ENCODE measurements around the gene CKM.
"Not testable (repeated sequence)": the region's sequence is repeated elsewhere in the genome, so short reads cannot be mapped to it uniquely, and the experiment has no call there.

Gene CKM

DNA sequence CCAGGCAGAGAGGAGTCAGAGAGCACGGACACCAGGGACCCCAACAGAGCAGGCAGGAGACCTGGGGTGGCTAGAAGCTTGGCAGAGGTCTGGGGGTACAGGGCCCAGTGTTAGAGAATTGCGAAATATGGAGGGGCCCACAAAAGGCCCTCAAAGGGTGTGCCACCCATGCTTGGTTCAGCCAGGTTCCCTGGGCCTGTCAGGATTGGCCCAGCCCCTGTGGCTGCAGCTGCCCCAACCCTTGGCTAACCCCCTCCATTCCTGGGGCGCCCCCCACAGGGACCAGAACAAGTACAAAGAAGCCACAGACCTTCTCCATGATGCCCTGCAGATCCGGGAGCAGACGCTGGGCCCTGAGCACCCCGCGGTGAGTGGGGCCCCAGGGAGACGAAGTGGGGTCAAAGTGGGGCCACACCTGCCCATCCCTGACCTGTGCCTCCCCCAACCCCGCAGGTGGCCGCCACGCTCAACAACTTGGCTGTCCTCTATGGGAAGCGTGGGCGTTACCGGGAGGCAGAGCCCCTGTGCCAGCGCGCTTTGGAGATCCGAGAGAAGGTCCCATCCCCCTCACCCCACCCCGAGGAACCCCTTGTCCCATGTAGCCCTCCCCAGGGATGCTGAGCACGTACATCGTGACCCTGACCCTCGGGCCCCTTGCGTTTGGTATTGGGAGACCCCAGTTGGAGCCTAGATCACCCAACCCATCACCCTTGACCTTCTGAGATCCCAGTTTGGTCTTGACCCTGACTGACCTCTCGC is 25.9 kb upstream of the CKM start:
- no peak for DNase-seq

DNA sequence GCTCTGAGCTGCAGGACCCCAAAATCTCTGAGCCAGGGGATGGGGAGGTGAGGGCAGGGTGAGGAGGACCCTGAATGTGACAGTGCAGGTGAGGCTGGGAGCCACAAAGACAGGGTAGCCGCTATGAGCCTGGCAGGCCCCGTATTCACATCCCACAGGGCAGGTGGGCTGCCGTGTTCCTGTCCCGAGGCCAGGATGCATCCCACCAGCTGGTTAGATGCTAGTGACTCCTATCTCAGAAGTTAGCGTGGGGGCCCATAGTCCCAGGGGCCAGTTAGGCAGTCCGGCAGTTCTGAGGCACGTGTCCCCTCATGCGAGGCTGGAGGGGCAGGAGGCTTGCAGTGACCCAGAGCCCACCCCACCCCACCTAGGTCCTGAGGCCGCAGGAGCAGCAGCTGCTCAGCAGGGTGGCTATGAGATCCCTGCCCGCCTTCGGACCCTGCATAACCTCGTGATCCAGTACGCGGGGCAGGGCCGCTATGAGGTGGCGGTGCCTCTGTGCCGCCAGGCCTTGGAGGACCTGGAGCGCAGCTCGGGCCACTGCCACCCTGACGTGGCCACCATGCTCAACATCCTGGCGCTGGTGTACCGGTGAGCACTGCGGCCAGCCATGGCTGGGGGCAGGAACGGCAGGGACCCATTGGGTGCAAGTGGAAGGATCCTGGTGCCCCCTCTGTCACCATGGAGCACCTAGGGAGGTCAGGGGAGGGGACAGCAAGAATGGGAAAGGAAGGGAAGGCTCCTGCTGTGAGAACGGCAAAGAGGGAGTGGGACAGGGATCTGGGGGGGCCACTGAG is 25.1 kb upstream of the CKM start:
- DNase-seq, result no peak

DNA sequence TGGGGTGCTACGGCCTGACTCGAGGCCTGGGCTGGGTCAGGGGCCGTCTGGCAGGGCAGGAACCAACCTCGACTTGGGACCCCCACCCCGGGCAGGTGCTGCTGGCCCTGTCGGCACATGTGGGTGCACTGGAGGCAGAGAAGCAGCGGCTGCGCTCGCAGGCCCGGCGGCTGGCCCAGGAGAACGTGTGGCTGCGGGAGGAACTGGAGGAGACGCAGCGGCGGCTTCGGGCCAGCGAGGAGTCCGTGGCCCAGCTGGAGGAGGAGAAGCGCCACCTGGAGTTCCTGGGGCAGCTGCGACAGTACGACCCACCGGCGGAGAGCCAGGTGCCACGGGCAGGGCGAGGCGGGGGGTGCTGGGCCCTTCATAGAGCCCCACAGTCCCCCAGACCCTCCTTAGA is 23.8 kb upstream of the CKM start:
- DNase-seq, result no peak

DNA sequence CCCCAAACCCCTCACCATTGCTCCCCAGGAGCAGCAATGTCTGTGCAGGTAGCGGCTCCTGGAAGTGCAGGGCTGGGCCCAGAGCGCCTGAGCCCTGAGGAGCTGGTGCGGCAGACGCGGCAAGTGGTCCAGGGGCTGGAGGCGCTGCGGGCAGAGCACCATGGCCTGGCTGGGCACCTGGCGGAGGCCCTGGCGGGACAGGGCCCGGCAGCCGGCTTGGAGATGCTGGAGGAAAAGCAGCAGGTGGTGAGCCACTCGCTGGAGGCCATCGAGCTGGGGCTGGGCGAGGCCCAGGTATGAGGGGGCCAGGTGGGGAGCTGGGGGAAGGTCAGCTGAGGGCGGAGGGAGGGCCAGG is 22.8 kb upstream of the CKM start:
- no peak for DNase-seq

DNA sequence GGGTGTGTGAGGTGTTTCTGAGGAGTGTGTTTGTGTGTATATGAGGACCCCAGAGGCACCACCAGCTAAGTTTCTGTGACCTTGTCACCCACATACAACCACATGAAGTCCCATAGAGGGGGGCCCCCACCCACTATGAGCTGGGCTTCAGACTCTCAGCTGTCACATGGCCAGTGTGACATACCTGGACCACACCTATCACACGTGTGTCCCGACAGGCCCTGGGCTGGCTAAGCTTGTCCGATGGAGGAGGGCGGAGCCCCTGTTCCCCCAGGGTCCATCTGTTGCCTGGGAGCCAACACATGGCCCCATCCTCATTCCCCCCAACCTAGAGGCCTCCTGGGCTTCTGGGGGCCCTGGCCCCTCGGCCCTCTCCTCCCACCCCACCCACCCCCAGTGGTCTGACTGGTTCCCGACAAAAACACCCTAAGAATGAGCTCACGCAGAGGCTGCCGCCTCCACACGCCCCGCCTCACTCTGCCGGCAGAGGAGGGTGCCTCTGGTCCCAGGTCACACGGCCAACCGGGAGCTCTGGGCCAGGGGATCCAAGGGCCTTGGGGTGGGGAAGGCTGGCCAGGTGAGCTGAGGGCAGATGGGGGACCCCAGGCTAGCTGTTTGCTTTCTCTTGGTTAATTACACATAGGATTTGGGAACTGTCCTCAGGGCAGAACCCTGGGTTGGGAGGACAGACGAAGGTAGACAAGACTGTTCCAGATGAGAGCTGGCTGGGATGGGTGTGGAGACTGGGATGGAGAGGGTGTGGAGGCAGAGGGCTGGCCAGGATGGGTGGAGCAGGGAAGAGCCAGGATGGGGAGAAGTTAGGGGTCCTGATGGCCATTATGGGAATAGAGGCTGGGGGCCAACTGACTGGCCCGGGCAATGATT is 22.2 kb upstream of the CKM start:
- no peak for DNase-seq

DNA sequence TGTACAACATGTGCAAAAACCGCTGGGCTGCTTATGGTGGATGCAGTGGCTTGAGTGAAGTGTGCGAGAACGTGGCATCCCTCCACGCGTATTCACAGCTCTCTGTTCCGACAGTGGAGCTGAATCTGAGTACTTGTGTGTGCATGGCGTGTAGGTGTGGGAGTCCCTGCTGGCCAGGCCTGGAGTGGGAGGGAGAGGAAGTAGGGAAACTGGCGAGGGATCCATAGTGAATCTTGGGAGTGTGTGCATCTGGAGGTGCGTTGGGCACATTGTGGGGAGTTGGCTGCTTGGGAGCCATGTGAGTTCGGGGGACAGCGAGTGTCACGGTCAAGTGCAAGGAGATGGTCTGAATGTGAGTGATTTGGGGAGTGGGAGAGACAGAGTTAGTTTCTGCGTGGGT is 20.2 kb upstream of the CKM start:
- no peak for DNase-seq

DNA sequence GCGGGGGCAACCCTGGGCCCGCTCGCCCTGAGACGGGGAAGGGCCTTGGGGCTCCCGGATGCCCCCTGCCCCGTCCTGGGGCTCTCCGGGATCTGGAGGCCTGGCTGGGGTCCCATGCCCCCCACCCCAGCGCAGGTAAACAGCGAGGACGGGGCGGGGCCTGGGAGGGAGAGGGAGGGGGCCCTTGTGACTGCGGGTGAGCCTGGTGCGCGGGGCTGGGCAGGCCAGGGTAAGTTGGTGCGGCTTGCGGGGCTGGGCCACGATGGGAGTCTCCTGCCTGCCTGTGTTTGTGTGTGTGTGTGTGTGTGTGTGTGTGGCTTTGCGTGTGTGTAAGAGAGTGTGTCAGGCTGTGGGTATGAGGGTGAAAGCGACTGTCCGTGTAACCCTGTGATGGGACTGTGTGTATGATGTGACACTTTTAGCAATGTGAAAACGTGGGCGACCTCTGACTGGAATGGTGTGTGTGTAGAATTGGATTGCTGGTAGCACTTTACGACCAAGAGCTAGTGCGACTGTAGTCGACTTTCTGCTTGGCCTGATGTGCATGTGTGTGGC is 18.3 kb upstream of the CKM start:
- DNase-seq, result no peak

DNA sequence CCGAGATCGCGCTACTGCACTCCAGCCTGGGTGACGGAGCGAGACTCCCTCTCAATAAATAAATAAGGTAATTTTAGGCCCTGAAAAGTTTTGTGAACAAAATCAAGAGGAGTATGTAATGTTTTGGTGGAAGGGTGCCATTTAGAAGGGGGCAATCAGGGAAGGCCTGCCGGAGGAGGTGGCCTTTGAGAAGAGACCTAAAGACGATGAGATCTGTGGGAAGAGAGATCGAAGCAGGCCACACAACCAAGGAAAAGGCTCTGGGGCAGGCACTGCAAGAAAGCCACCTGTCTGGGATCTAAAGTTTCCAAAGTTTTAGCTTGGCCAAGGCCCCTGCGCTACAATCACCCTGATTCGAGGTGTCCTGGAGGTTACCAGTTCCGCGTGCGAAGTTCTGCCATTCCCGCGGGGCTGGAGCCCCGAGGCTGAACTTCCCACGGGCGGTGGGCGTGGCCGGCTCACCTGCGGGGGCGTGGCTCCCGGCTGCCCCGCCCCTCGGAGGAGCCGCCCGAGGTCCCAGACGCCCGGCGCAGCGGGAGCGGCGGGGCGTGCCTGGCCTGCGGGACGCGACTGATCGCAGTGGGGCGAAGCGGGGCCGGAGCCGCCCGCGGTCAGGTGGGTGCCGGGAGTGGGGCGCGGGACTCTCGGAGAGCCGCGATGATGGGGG is 17.7 kb upstream of the CKM start, which contains the start of gene KLC3:
KLC3 (plus strand) TSS at position 519 of the 667 bp plus-strand sequence. CDS start 4,792 bp downstream, outside the sequence.
- no peak for DNase-seq

DNA sequence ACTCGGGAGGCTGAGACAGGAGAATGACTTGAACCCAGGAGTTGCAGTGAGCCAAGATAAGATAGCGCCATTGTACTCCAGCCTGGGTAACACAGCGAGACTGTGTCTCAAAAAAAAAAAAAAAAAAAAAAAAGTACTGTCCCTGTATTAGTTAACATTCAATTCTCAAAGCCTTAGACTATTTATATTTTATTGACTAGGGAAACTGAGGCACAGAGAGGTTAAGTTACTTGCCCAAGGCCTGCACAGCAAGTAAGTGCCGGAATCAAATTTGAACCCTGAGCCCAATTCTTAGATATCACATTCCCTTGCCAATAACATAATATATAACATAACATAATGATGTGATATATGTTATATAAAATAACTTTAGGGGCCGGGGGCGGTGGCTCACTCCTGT is 17.0 kb upstream of the CKM start:
- no peak for DNase-seq

DNA sequence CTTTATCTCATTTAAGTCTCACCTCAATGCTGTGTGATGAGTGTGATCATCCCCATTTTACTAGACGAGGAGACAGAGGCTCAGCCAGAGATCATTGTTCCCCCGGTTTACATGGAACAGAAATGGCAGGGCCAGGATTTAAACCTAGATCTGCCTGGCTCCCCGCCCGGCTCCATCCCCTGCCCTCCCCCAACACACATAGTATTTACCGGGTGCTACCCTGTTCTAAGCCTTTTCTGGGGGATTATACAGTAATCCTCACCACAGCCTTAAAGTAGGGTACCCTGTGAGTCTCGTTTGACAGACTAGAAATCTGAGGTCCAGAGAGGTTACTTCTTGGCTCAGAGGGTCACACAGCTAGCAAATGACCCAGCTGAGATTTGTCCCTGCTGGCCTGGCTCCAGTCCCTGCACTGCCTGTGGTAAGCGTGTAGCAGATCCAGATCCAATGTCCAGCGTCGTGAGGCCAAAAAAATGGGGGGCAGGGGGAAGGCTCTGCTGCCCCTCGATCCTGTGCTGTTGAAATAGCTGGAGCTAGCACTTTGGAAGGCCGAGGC is 14.1 kb upstream of the CKM start:
- DNase-seq, result no peak

DNA sequence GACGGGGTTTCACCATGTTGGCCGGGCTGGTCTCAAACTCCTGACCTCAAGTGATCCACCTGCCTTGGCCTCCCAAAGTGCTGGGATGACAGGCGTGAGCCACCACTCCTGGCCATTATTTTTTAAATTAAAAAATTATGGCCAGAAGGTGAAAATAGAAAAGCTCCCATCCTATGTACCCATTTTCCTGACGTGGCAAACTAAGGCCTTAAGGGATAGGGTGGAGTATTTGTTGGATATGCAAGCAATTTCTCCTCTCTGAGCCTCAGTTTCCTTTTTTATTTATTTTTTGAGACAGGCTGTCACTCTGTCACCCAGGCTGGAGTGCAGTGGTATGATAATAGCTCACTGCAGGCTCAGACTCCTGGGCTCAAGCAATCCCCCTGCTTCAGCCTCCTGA is 12.2 kb upstream of the CKM start:
- not testable (repeated sequence) for DNase-seq

DNA sequence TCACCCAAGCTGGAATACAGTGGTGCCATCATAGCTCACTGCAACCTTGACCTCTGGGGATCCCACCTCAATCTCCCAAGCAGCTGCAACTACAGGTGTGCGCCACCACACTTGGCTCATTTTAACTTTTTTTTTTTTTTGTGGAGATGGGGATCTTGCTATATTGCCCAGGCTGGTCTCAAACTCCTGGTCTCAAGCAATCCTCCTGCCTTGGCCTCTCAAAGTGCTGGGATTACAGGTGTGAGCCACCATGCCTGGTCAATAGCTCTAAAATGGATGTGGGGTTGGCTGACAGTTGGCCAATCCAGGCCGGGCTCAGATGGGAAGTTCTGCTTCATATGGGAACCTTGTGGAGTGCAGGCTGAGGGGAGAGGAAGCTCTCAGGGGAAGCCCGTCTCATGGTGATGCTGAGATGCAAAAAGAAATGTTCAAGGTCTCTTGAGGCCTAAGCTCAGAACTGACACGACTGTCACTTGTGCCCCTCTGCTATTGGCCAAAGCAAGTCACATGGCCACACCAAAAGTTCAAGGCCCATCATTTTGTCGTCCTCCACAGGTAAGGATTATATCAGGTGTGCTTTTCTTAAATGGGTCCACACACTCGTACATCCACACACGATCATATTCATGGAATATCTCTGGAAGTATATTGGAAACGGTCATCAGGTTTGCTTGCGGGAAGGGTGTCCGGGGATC is 11.1 kb upstream of the CKM start:
- DNase-seq, result no peak

DNA sequence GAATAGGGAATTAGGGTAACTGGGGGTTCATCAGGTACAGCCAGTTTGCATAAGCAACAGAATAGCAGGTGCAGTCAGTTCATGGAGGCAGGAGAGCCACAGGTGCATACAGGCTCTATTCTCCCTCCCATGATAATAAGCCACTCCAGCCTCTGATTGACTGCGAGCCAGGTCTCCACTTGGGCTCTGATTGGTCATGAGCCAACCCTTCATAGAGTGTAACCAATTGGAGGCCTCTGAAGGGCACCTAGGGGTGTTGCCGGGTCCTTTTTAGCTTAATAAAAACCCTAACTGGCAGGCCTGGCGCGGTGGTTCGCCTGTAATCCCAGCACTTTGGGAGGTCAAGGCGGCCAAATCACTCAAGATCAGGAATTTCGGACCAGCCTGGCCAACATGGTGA is 8.7 kb upstream of the CKM start:
- DNase-seq, result no peak

DNA sequence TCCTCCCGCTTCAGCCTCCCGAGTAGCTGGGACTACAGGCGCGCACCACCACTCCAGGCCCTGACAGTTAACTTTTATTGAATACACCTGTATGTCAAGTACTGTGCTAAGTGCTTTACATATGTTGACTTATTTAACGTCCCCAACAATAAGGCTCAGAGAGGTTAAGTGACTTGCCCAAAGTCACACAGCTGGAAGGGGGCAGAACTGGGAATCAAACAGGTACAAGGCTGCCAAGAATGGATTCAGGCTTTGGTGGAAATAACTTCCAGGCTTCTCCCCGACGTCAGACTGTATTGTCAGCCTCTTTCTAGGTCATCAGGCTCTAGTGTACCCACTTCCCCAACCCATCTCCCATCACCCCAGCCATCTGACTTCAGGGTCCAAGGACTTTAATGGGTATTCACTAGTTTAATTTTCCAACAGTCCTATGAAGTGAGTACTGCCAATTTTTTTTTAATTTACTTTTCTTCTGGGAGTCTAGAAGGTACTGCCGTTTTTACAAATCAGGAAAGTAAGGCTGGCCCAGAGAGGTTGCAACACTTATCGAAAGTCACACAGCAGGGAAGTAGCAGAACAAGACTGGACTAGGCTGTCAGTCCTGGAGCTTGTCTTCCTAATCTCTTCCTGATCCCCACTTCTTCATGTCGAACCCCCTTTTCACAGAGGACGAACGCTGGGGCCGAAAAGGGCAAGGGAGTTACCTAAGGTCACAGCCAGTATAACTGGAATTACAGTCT is 4.9 kb upstream of the CKM start:
- no peak for DNase-seq

DNA sequence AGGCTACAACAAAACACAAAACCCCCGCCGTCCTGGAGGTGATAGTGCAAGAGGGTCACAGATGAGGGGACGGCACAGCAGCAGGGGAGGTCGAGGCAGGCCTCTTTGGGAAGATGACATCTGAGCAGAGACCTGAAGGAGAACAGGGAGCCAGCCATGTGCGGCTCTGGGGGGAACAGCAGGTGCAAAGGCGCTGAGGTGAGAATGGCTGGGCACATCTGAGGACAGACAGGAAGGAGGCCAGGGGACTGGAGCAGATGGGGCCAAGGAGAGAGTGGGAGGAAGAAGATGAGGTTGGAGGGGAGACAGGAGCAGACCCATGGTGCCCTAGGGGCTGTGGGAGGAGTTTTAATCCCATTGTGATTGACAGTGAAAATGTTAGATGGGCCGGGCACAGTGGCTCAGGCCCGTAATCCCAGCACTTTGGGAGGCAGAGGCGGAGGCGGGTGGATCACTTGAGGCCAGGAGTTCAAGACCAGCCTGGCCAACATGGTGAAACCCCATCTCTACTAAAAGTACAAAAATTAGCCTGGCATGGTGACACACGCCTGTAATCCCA is 1.8 kb upstream of the CKM start:
- DNase-seq, result no peak

DNA sequence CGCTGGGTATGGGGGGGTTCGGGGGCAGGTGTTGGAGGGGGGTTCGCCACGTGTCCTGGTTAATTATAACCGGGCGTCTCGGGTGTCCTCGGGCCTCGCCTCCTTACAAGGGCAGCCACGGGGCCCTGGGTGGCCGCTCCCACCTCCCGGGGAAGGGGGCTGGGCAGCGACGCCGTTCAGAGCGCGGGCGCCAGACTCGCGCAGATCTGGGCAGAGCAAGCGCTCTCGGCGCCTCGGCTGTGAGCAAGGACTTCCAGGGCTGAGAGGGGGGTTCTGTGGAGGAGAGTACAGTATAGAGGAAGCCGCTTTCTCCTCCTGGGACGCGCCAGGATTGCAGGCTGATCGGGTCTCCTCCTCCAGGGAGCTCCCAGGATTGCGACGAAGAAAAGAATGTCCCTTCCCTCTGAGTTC is 1.0 kb upstream of the CKM start:
- DNase-seq, result no peak

DNA sequence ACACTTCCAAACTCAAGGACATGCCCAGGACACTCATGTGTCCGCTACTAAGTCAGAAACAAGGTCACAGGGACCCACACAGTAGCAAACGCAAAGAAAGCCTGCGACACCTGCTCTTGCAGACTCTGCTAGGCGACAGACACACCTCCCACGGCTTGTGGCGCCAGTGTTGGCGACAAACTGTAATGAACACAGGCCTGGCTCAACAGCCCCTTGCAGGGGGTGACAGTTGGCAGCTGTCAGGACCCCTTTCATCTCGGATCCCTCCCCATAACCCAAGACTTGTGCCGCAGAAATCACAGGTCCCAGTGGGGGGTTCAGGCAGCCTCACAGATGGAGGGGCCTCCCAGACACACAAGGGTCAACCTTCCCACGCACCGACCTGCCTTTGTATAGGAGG is 364 bp downstream of the CKM start:
- DNase-seq, result no peak

DNA sequence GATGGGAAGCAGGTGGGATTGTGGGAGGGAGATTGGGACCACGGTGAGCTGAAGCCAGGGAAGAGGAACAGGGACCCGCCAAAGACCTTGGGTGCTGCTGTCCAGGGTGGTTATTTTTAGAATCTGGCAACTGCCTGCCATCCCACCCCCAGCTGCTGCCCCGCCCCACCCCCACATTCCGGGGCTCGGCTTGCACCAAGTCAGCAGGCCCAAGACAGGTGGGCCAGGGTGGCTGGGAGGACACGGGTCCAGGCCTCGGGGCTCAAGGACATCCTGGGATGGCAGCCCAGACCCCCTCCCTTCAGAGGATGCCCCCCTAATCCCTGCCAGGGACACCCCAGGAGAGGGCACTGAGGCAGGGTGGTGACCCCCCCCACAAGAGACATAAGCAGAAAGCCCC is 827 bp downstream of the CKM start:
- no peak for DNase-seq

DNA sequence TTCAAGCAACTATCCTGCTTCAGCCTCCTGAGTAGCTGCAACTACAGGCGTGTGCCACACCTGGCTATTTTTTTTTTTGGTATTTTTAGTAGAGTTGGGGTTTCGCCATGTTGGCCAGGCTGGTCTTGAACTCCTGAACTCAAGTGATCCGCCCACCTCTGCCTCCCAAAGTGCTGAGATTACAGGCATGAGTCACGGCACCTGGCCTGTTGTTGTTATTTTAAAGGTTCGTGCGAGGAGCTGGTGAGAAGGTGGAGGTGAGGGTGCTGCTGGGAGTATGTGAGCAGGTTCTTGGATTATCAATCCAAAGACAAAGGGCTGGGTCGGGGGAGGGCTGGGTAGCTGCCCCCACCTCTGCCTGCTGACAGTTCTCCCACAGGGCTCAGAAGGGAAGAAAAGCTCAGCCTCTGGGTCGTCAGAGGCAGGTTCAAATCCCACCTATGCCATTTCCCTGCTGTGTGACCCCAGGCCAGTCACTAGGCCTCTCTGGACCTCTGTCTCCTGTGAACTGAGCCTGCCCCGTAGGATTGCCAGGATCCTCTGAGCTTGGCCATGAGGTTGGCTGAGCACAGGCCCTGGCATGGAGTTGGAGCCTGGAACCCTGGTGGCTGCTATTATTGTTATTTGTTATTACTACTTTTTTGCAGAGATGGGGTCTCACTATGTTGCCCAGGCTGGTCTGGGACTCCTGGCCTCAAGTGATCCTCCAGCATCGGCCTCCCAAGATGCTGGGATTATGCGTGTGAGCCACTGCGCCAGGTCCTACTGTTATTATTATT is 1.5 kb downstream of the CKM start:
- no peak for DNase-seq

DNA sequence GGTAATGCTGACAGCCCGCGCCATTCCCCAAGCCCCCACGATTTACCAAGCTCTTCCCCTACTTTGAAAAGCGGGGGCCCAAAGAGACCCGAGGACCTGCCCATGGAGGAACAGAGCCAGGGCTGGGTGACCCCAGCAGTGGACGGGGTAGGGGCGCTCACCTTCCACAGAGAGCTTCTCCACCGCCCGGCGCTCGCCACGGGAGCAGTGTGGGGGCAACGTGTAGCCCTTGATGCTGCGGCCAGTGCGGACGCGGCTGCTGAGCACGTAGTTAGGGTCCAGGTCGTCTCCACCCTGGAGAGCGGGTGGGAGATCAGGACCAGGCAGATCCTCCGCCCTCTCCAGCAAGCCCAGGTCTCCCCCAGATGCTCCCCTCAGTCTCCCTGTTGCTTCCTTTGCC is 7.4 kb downstream of the CKM start:
- no peak for DNase-seq

Measured in bone marrow (tissue), 2 donors.